GM19468 (cell line): Measurements from ENCODE around the gene B4GALNT4.
"Not testable (repeated sequence)": the region's sequence is repeated elsewhere in the genome, so short reads cannot be mapped to it uniquely, and the experiment has no call there.

ENCODE experiments used
- ATAC-seq: cut with Tn5 transposase; IDR thresholded peaks from one replicate; pipeline ENCODE4 v1.9.1; 2021; ENCODE audit warnings: mild to moderate bottlenecking, moderate library complexity, moderate number of reproducible peaks; ENCODE audit not compliant: unreplicated experiment; ENCODE audit errors: extremely low read depth

Gene B4GALNT4

DNA sequence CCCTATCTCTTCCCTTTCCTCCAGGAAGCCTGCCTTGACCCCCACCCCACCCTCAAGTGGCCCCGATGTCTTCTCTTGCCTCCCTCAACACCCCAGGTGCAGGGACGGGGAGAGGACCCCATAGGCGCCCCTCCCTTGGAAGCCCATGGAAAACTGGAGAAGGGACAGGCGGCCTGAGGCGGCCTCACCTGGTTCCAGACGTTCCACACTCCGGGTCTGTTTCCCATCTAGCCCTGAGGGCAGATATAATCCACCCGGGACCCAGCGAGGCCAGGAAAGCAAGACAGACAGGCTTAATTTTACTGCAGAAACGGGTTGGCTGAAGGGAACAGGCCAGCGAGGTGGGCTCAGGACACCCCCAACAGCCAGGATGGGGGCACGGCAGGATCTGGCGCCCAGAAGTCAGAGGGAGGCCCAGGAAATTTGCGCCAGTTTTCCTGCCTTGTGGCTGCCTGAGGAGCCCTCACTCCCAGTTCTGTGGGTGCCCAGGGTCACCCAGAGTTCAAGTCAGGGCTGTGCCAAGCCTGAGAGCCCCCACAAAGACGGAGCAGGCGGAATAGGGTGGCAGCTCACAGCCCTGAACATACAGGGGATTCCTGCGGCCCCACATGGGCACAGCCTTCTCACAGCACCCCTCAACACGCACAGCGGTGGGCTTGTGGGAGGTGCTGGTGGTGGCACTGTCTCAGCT is 48.5 kb downstream of the B4GALNT4 start:
- no peak for ATAC-seq

DNA sequence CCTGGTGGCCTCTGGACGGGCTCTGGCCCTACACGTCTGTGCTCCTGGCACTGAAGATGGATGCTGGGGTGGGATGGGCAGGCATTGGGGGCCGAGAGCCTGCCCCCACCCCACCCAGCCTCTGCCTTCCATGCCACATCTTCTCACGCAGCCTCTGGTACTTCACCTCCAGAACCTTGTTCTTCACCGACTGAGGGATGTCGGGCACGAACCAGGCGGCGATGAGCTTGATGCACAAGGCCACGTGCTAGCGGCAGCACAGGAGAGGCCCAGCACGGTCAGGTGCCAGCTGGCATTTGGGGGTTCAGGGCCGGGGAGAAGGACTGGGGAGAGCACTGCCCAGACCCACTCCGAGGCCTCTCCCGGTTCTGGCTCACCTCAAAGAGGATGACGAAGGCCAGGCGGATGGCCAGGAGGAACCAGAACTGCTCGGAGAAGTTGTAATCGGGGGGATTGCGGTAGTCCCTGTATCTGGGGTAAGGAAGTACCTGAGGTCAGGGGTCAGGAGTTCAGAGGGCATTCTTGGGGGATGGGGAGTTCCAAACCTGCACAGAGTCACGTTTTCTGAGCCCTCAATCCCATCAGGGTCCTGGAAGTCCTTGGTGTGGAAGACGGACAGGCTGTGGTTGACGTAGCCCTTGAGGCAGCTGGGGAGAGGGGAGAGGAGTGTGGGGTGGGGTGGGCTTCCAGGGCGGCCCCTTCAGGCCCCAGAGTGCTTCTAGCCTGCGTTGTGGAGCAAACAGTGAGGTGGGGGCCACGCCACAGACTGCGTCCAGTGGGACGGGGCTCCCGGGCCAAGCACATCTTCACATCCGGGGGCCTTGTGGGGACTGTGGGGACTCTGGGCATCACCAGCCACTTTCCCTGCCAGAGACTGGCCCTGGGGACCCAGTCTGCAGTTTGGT is 49.3 kb downstream of the B4GALNT4 start:
- ATAC-seq, result no peak

DNA sequence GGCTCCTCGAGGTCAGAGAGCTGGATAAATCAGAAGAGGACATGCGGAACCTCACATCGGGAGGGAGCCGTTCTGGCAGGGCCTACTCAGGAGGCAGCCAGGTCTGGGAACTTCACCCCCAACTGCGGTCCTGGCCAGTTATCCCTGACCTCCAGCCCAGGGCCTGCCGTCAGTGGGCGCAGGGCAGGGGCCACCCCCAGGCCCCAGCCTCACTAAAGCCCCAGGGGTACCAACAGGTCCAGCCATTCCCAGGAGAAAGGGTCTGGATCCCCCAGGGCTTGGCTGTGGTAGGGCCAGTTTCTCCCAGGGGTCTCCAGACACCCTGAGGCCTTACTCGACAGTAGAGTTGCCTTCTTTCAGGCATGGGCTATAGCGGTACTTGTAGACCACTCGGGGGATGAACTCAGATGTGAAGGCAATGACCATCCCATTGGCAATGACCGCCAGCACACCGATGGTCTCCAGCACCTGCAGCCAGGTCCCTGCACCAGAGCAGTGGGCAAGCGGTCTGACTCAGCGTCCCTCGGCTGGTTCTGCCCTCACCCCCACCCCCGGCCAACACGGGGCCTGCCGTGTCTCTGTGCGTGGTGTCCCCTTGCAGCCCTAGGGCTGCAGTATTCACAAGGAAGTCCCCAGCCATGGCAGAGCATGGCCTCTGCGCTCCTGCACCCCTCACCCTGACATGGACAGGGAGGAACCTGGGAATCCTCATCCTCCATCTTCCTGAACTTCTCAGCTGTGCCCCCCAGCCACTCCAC is 50.1 kb downstream of the B4GALNT4 start:
- ATAC-seq, result no peak

DNA sequence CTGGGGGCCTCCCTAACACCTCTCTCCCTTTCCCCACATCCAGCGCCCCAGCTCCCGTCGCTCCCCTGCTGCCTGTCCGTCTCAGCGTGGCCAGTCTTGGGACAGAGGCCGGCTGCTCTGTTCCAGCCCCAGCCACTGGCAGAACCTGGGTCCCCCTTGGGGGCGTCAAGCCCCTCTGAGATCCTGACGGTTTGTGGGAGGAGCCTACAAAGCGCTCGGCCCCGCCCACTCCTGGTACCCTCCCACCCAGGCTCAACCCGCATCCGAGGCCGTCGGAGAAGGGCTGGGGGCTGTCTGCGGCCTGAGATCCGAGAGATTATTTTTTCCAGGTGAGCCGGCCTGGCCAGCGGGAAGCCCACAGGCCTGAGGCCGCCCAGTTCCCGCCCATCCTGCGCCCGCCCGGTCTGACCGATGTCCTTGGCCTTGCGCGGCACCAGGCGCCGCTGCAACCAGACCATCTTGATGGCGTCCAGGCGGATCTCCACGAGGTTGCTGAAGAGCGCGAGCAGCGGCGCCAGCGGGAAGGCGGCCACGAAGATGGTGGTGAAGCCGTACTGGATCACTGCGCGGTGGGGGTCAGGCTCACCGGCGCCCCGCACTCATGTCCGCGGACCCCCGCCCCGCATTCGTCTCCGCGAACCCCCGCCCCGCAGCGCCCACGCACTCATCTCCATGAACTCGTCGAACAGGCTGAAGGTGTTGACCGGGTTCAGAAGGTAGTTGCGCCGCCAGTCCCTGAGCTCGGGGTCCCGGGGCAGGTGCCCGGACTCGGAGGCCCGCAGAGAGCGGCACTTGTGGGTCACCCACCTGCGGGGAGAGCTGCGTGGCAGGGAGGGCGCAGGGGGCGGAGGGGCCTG is 51.0 kb downstream of the B4GALNT4 start:
- no peak for ATAC-seq

DNA sequence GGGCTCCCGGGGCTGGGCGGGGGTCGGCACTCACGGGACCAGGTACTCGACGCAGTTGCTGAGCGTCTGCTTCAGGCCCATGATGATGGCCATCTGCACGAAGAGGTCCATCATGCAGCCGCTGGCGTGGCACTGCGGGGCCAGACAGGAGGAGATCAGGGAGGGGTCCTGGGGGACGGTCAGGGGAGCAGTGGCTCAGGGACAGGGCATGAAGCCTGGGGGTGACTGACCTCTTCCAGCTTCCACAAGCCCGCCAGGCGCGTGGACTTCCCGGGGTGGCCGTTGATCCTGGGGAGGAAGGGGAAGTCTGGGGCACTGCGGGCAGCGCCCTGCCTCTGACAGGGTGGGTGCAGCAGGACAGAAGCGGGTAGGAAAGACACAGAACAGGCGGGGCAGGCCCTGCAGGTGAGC is 51.6 kb downstream of the B4GALNT4 start:
- ATAC-seq, result no peak

DNA sequence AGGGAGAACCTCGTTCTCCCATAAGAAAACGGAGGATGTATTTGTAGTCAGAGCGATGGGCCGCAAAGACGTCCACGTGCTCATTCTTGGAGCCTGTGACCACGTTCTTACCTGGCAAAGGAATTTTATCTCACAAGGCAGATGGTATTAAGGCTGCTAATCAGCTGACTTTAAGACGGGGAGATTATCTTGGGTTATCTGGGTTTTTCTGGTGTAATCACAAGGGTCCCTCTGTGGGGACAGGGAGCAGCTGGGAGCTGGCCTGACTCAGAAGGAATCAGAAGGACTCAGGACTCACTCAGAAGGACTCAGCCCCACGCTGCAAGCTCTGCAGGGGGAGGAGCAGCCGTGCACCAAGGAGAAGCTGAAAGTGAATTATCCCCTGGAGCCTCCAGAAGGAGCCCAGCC is 53.0 kb downstream of the B4GALNT4 start:
- no peak for ATAC-seq

DNA sequence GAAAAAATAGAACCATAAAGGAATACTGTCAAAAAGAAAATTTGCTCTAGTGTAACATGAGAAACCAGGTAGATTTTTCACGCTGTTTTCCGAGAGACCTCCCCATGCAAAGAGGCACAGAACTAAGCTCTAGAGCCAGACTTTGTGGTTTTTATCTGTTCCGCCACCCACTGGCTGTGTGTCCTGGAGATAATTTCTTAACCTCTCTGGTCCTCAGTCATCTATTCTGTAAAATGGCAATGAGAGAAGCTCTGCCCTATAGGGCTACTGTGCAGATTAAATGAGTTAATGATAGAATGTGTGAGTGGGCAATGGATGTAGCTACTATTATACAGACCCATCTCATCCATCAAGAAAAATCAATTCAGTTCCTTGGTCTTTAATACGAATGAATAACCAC is 54.9 kb downstream of the B4GALNT4 start:
- no peak for ATAC-seq

DNA sequence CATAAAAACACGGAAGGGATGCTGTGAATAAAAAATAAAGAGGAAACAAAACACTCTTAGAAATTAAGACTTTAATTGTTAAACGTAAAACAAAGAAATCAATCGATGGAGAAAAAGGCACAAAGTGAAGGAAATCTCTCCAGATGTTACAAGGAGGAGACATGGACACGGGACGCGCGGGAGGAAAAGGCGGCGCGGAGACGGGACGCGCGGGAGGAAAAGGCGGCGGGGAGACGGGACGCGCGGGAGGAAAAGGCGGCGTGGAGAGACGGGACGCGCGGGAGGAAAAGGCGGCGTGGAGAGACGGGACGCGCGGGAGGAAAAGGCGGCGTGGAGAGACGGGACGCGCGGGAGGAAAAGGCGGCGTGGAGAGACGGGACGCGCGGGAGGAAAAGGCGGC is 55.5 kb downstream of the B4GALNT4 start:
- not testable (repeated sequence) for ATAC-seq

DNA sequence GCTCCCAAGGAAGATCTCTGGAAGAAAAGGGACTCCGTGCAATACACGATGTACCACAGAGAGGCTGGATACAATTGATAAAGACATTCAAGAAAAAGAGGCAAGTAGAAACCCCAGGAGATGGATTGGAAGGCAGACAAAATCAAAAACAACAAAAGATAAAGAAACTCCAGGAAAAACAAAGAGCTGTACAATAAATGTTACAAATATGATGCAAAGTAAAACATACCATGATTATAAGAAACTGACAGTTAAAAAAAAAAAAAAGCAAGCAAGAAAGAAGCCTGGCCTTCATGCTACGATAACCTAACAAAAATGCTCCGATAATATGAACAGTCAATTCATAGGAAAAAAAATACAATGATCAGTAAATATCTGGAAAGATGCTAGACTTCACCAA is 56.0 kb downstream of the B4GALNT4 start:
- no peak for ATAC-seq

DNA sequence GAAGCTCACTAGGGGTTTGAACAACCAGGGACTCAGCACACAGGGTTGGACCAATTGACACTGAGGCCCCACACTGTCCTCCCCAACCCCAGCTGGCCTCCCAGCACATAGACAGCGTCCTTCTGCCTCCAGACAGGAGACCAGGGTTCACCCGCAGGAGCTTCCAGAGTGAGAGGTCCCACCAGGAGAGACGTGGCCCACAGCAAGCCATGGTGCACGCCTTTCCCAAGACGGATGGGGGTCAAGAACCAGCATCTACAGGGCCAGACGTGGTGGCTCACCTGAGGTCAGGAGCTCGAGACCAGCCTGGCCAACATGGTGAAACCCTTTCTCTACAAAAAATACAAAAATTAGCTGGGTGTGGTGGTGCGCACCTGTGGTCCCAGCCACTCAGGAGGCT is 57.6 kb downstream of the B4GALNT4 start:
- no peak for ATAC-seq

DNA sequence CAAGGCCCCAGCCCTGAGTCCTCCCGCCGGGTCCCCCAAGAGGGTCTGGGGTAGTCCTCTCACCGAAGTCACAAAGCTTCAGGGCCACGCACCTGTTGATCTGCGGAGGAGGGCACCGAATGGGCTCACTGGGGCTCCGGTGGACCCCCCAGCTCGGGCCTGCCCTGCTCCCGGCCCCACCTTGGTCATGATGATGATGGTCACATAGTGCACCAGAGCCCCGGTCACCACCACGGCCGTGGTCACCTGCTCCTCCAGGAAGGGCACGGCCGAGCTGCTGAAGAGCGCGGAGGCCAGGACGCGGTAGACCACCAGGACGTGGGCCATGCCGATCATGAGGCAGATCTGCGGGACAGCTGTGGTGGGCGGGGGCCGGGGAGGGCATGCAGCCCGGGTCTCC is 59.0 kb downstream of the B4GALNT4 start:
- ATAC-seq, result no peak

DNA sequence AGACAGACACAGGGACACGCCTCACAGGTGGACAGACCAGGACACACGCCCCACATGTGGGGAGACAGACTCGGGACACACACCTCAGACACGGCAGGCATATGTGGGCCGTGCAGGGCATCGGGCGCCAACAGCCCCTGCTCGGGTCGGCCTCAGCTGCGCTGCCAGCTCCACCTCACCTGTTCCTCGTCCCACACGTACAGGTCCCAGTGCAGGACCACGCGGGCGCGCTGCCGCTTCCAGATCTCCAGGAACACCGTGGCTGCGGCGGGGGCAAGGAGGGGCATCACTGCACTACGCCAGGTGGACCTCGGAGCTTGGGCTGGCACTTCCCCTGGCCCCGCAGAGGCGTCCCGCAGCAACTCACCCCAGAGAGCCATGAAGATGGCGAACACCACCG is 60.1 kb downstream of the B4GALNT4 start:
- no peak for ATAC-seq

DNA sequence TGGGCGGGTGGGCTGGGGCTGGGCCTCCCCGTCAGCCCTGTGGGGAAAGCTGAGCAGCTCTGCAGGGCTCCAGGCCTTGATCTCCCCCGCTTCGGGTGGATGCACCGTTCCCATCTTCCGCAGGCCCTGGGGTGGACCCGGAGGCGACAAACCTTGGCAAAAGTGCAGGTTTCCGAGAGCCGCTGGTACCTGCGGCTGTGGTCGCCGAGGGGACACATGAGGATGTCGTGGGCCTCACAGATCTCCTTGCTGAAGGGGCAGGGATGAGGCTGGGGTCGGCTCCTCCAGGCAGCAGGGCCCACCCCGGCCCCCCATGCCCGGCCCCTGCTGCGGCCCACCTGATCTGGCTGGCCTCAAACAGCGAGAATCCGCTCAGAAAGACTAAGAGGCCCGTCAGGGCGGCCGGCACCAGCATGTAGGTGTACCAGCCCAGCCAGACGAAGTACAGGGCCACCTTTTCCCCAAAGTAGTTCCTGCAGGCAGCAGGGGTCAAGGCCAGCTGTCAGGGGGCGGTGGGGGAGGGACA is 60.7 kb downstream of the B4GALNT4 start:
- ATAC-seq, result no peak
